ENCODE results near the gene IP6K1. TPM values are rescaled to one million over a fixed set of nuclear protein-coding genes. Genes with fewer than 3 reads are reported as not detected.
A peak's percentile ranks its signal among the peaks of the same experiment; 100 is the strongest.
"Not testable (repeated sequence)": the region's sequence is repeated elsewhere in the genome, so short reads cannot be mapped to it uniquely, and the experiment has no call there.

The IP6K1 gene
- total and polyA plus RNA-seq, 2 experiments from 2014 or later: 10.7 to 35.5 TPM

- H3K27ac ChIP-seq (ENCODE audit: low read depth); H3K27ac Mint-ChIP-seq; H3K36me3 Mint-ChIP-seq (ENCODE audit: low read depth); H3K36me3 ChIP-seq (ENCODE audit: insufficient read depth); H3K79me2 ChIP-seq (replicated peaks; ENCODE audit: insufficient read depth); H3K9me2 ChIP-seq (ENCODE audit: insufficient read depth); H3K27me3 ChIP-seq (ENCODE audit: insufficient read depth); H3K4me1 ChIP-seq (ENCODE audit: insufficient read depth); H3F3A ChIP-seq (replicated peaks; ENCODE audit: low read depth); DNase-seq (ENCODE audit: low spot score); H3K9me3 Mint-ChIP-seq; ATAC-seq; H3K4me2 ChIP-seq; H4K20me1 ChIP-seq (replicated peaks; ENCODE audit: insufficient read depth); H2AFZ ChIP-seq: not testable (repeated sequence)
- Mint-ChIP-seq H3K27me3 (ENCODE audit: insufficient read depth, low read depth, poor library complexity) (peaks cover 16% of the 10 kb centered on the region), H3K4me1 (peaks cover 14% of the 10 kb centered on the region), H3K4me3 (peak overlapping the region; percentile 91)
- 0 out of 2 replicates have a peak overlapping the region, but pooled peaks have one; percentile 97 for H3K4me3 ChIP-seq
These were observed 95.5 kb downstream of the IP6K1 start for GRCh38 chr3:49690856-49691255.

- not testable (repeated sequence) for DNase-seq (ENCODE audit: low spot score); H3K79me2 ChIP-seq (replicated peaks; ENCODE audit: insufficient read depth); H3K9me2 ChIP-seq (ENCODE audit: insufficient read depth); H4K20me1 ChIP-seq (replicated peaks; ENCODE audit: insufficient read depth); H3K36me3 Mint-ChIP-seq (ENCODE audit: low read depth); H3K27ac ChIP-seq (ENCODE audit: low read depth); H3K9me3 Mint-ChIP-seq; H3K36me3 ChIP-seq (ENCODE audit: insufficient read depth); H3K4me1 ChIP-seq (ENCODE audit: insufficient read depth); H3K27me3 ChIP-seq (ENCODE audit: insufficient read depth); ATAC-seq; H3F3A ChIP-seq (replicated peaks; ENCODE audit: low read depth)
- Mint-ChIP-seq H3K4me1 (peaks cover 18% of the 10 kb centered on the region), H3K27me3 (ENCODE audit: insufficient read depth, low read depth, poor library complexity) (peaks cover 16% of the 10 kb centered on the region), H3K27ac (peak overlapping the region; percentile 73; the same call in 1 of the 2 replicates), H3K4me3 (peak overlapping the region; percentile 91)
- Histone ChIP-seq H3K4me3 (peak overlapping the region; percentile 97), H2AFZ (peak overlapping the region; percentile 90; the same call in 1 of the 2 replicates), H3K4me2 (peak overlapping the region; percentile 92)
These were observed 96.3 kb downstream of the IP6K1 start for GRCh38 chr3:49689908-49690624.

- Histone ChIP-seq H3K79me2 (replicated peaks; ENCODE audit: insufficient read depth) (peaks cover 7% of the 10 kb centered on the region; the same call in 1 of the 2 replicates), H3K27ac (ENCODE audit: low read depth) (no peak within 1 kb of the TSS), H3K4me2 (peak within 1 kb of the TSS; percentile 92), H3K36me3 (ENCODE audit: insufficient read depth) (no peaks in the 10 kb centered on the region), H3K9me2 (ENCODE audit: insufficient read depth) (no peaks in the 10 kb centered on the region), H3K4me3 (peak within 1 kb of the TSS; percentile 97), H2AFZ (peak within 1 kb of the TSS; percentile 90; the same call in 1 of the 2 replicates), H3F3A (replicated peaks; ENCODE audit: low read depth) (no peaks in the 10 kb centered on the region), H3K4me1 (ENCODE audit: insufficient read depth) (no peaks in the 10 kb centered on the region; the same call in 1 of the 2 replicates), H4K20me1 (replicated peaks; ENCODE audit: insufficient read depth) (no peaks in the 10 kb centered on the region), H3K27me3 (ENCODE audit: insufficient read depth) (no peaks in the 10 kb centered on the region)
- ATAC-seq: peak; percentile 52
- peak; percentile 97 for DNase-seq (ENCODE audit: low spot score)
- Mint-ChIP-seq H3K27ac (peak within 1 kb of the TSS; percentile 82), H3K27me3 (ENCODE audit: insufficient read depth, low read depth, poor library complexity) (peaks cover 16% of the 10 kb centered on the region), H3K4me1 (peaks cover 18% of the 10 kb centered on the region), H3K36me3 (ENCODE audit: low read depth) (peaks cover 4% of the 10 kb centered on the region; the same call in 2 of the 3 replicates), H3K9me3 (peaks cover 3% of the 10 kb centered on the region; the same call in 1 of the 3 replicates), H3K4me3 (peak within 1 kb of the TSS; percentile 91)
- no peak for TF ChIP-seq JUNB (IDR thresholded peaks at IDR 0.05; ENCODE audit: unreplicated experiment)
- TF ChIP-seq CTCF (conservative IDR thresholded peaks at IDR 0.05; ENCODE audit: low read depth in 2 of 2): peak in 1 of 2 experiments; percentile 42; a peak in 2 of 4 replicates
- TF ChIP-seq NANOG (IDR thresholded peaks at IDR 0.05; ENCODE audit: borderline replicate concordance): no peak
- TF ChIP-seq ETS1 (IDR thresholded peaks at IDR 0.05): peak; percentile 71
- TF ChIP-seq REST (IDR thresholded peaks at IDR 0.05; ENCODE audit: unreplicated experiment): no peak
- peak; percentile 89 for TF ChIP-seq POLR2AphosphoS5 (IDR thresholded peaks at IDR 0.05; ENCODE audit: low read depth)
- no peak for TF ChIP-seq ZNF114 (CRISPR knock-in tag; IDR thresholded peaks at IDR 0.05)
- TF ChIP-seq CREB1 (CRISPR knock-in tag; IDR thresholded peaks at IDR 0.05; ENCODE audit: low read depth): peak; percentile 77
These were observed 97.1 kb downstream of the IP6K1 start, which contains the start of the genes MST1 and RNF123 for GRCh38 chr3:49689046-49689907. TSS of gene MST1 (minus strand) at chr3:49689474. CDS start at chr3:49688691, 783 bp downstream. TSS of gene RNF123 (plus strand) at chr3:49689557. CDS start at chr3:49691166, 1,609 bp downstream.

Measured in GM23338 (cell line).